Choroid plexus epithelial cell (primary cell): Measurements from ENCODE around the gene TAPBP.

Source experiments
- DNase-seq: peaks from one replicate; pipeline ENCODE4 v3.0.0-alpha.2; 2010; ENCODE audit warnings: low read depth
- H3K4me3 ChIP-seq: 2 replicates; pipeline ENCODE4 v1.5.1; 2011; ENCODE audit warnings: low read depth, mild to moderate bottlenecking, control low read depth, low read length, moderate library complexity
- TF ChIP-seq, protein P1 (sequence below): conservative IDR thresholded peaks from 2 replicates; pipeline ENCODE4 v1.5.1; 2011; ENCODE audit warnings: low read depth, mild to moderate bottlenecking, control low read depth, inconsistent platforms, low read length, moderate library complexity

The TAPBP gene

DNA sequence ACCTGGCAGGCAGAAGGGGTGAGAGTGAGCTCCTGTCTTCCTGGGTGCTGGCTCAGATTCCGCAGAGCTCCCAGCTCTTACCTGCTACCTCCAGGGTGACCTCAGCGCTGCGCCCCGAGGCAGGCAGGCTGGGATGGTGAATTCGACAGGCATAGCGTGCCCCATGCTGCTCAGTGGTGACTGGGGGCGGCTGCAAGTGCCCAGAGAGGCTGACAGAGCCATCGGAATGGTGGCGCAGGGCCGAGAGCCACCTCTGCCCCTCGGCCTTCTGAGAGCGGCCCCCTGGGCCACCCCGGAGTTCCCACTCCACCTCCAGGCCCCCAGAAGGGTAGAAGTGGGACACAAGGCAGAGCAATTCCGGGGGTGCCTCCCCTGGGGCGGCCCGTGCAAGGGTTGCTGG, 9.7 kb downstream of the TAPBP start:
- TF ChIP-seq, protein P1, sequence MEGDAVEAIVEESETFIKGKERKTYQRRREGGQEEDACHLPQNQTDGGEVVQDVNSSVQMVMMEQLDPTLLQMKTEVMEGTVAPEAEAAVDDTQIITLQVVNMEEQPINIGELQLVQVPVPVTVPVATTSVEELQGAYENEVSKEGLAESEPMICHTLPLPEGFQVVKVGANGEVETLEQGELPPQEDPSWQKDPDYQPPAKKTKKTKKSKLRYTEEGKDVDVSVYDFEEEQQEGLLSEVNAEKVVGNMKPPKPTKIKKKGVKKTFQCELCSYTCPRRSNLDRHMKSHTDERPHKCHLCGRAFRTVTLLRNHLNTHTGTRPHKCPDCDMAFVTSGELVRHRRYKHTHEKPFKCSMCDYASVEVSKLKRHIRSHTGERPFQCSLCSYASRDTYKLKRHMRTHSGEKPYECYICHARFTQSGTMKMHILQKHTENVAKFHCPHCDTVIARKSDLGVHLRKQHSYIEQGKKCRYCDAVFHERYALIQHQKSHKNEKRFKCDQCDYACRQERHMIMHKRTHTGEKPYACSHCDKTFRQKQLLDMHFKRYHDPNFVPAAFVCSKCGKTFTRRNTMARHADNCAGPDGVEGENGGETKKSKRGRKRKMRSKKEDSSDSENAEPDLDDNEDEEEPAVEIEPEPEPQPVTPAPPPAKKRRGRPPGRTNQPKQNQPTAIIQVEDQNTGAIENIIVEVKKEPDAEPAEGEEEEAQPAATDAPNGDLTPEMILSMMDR = no peak
- H3K4me3 ChIP-seq = no peak overlapping the region
- no peak for DNase-seq

DNA sequence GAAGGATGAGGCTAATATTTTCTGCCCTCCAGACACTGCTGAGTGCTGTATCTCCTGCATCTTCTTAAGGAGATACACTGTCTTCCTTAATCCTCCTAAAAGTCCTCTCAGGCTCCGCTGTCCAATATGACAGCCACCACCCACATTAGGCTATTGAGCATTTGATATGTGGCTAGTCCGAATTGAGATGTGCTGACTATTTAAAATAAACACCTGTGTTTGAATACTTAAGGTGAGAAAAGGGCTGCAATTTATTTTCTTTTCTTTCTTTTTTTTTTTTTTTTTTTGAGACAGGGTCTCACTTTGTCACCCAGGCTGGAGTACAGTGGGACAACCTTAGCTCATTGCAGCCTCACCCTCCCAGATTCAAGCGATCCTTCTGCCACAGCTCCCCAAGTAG, 12.0 kb downstream of the TAPBP start:
- H3K4me3 ChIP-seq = no peak overlapping the region
- no peak for DNase-seq
- TF ChIP-seq, protein P1 = no peak

DNA sequence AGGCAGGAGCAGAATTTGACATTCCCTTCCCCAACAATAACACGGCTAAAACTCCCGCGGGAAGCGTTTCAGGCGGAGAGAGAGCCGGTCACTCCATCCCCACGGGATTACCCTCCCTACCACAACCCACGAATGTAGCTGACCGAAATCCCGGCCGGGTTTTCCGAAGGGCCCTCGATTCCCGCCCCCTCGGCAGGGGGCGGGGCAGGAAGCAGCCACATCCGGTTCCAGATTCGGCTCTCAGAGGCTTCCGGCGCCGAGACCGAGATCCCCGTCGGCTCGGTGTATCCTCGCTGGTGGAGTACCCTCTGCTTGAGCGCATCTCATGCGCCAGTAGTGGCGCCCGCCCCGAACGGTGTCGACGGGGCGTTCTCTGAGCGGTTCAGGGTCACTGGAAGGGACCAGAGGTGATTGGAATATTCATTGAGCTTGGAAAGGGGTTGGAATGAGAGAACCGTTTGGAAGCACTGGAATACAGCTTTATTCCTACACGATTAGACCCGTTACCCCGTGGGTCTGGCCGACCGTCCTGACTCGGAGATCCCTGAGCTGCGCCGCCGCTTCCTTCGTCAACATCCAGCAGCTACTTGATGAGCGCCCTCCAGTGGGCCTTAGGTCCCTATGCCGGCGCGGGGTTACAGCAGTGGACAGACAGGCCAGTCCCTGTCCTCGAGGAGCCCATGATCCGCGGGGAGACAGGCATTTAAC, 14.5 kb downstream of the TAPBP start:
- TF ChIP-seq, protein P1 = peak; percentile 82
- H3K4me3 ChIP-seq = peak overlapping the region; percentile 92
- DNase-seq = peak; percentile 95

DNA sequence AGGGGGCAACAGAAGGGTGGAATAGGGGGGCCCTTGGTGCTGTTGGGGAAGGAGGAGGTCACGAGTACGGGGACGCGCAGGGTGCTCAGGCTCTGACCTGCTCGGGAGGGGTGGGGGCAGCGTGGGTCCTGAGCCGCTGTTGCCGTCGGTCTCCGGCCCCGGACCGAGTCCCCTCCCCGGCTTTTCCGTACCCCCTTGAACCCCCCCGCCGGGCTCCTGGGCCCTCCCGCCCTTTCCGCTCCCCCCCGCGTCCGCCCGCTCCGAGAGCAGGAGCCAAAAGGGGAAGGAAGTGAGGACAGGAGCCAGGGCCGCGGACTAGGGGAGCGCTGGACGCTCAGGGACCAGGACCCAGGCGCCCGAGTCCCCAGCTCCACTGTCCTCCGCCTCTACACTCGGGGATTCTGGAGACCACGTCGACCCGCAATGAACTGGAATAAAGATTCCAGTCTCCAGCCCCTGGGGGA, 15.1 kb downstream of the TAPBP start, which contains the start of gene RGL2:
Gene RGL2 (minus strand): TSS at position 170 of the 464 bp plus-strand sequence. CDS start 332 bp downstream, outside the sequence.
- peak within 1 kb of the TSS; percentile 92 for H3K4me3 ChIP-seq
- peak; percentile 55 for DNase-seq
- TF ChIP-seq, protein P1 = no peak

DNA sequence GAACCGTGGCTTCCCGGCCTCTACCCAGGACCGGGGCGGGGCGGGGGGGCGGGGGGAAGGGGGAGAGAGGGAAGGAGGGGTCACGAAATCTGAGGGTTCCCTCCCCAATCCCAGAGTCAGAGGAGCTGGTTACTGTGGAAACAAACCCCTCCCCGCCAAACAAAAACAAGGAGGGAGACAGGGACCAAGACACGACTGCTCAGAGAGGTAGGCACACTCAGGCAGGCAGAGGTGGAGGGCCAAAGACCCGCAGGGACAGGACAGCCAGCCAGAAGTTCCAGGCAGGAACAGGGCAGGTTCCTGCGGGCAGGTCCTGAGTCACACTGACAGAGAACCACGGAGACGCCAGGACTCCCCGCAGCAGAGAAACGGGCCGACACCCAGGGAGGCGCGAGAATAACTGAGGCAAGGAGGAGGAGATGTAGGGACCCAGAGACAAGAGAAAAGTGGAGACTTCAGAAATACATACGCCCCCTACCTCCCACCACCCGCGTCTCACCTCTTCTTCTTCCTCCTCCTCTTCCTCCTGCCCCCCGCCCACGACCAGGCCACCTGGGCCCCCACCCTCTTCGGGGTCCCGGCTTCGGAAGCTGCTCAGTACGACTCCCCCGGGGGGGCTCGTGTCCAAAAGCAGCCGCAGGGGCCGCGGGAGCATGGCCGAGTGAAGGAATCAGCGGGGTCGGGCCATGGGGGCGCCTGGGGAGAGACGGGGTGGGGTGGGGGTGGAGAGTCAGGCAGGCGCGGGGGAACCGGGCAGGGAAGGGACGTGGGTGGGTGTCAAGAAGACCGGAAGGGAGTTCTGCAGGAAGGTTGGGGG, 15.7 kb downstream of the TAPBP start:
- DNase-seq = peak; percentile 81
- TF ChIP-seq, protein P1 = peak; percentile 19
- H3K4me3 ChIP-seq = peak overlapping the region; percentile 92

DNA sequence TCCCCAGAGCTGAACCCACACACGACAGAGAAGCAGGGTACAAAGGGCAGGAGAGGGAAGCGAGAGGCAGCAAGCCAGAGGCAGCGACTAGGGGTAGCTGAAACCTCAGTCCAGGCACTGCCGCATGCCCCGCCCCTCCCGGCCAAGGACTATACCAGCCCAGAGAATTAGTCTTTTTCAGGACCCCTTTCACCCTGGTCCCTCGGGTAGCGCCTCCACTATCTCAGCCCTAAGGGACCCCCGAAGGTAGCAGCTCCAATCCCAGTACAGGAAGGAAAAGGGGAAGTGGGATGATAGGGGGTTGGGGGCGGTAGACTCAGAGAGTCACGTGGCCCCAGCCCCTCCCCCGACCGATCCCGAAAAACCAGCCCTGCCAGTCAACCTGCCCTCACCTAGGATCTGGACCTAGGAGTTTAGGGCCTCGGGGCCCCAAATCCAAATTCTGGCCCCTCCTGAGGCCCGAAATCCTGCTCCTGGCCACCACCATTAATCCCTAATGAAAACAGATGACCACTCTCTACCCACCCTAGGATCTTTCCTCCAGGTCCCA, 16.4 kb downstream of the TAPBP start:
- no peak for DNase-seq
- TF ChIP-seq, protein P1 = no peak
- peak overlapping the region; percentile 92 for H3K4me3 ChIP-seq
